WTC11 (cell line): ENCODE results near the gene SORL1.

Source experiments
- CREB1 ChIP-seq: sonication (generic); formaldehyde crosslinking; IDR thresholded peaks from 2 replicates; pipeline ENCODE4 v1.8.0; 2023; ENCODE audit warnings: mild to moderate bottlenecking, missing genetic modification reagents
- CREM ChIP-seq: sonication (generic); formaldehyde crosslinking; IDR thresholded peaks from 2 replicates; pipeline ENCODE4 v1.8.1; 2022; ENCODE audit warnings: mild to moderate bottlenecking, missing genetic modification reagents, moderate library complexity
- NR3C1 ChIP-seq: sonication (generic); formaldehyde crosslinking; conservative IDR thresholded peaks from 2 replicates; pipeline ENCODE4 v1.8.1; 2023; ENCODE audit warnings: low read depth, mild to moderate bottlenecking, missing genetic modification reagents
- ZNF263 ChIP-seq: sonication (generic); formaldehyde crosslinking; IDR thresholded peaks from 2 replicates; pipeline ENCODE4 v1.8.1; 2022; ENCODE audit warnings: low read depth, mild to moderate bottlenecking, moderate library complexity, missing genetic modification reagents
- TF ChIP-seq, protein P1 (sequence below): fragments of 200-600 bp; IDR thresholded peaks from 2 replicates; pipeline ENCODE4 v1.8.0; 2022; ENCODE audit warnings: antibody characterized with exemption
- TF ChIP-seq, protein P2 (sequence below): sonication (generic); formaldehyde crosslinking; IDR thresholded peaks from 2 replicates; pipeline ENCODE4 v1.8.0; 2022; ENCODE audit warnings: missing genetic modification reagents
- TF ChIP-seq, protein P3 (sequence below): sonication (generic); formaldehyde crosslinking; IDR thresholded peaks from 2 replicates; pipeline ENCODE4 v1.8.0; 2023; ENCODE audit warnings: missing genetic modification reagents

DNA sequence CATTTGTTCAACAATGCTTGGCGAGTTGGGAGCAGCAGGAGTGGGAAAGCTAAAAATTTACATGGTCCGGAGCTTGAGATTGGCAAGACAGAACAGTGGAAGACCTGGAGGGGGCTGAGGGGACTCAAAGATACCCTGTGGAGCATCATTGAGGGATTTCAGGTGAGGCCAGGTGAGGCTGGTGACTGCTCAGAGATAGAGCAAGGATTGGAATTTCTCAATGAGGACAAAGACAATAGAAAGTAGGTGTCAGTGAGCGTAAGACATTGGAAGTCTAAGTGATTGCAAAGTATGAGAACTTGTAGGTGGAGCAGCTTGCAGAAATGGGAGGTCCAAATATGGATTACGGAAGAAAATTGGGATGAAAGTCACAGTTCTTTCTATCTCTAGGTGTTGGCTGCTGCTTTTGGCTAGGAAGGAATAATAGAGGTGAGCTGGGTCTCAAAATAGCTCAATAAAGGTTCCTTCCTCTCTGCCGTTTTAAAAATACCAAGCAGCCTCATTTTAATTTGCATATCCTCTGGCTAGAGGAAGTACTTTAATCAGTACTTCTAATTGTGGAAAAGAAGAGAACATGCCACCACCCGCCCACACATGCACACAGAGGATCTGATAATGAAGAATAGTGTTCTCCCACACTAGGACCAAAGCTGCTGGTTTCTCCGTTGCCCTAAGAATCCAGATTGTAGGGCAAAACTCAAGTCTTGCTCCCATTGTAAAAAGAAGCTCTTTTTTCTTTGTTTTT is 42.4 kb downstream of the SORL1 start:
- TF ChIP-seq, protein P1, sequence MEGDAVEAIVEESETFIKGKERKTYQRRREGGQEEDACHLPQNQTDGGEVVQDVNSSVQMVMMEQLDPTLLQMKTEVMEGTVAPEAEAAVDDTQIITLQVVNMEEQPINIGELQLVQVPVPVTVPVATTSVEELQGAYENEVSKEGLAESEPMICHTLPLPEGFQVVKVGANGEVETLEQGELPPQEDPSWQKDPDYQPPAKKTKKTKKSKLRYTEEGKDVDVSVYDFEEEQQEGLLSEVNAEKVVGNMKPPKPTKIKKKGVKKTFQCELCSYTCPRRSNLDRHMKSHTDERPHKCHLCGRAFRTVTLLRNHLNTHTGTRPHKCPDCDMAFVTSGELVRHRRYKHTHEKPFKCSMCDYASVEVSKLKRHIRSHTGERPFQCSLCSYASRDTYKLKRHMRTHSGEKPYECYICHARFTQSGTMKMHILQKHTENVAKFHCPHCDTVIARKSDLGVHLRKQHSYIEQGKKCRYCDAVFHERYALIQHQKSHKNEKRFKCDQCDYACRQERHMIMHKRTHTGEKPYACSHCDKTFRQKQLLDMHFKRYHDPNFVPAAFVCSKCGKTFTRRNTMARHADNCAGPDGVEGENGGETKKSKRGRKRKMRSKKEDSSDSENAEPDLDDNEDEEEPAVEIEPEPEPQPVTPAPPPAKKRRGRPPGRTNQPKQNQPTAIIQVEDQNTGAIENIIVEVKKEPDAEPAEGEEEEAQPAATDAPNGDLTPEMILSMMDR: no peak
- TF ChIP-seq CREM (CRISPR knock-in tag): no peak
- TF ChIP-seq, protein P2, sequence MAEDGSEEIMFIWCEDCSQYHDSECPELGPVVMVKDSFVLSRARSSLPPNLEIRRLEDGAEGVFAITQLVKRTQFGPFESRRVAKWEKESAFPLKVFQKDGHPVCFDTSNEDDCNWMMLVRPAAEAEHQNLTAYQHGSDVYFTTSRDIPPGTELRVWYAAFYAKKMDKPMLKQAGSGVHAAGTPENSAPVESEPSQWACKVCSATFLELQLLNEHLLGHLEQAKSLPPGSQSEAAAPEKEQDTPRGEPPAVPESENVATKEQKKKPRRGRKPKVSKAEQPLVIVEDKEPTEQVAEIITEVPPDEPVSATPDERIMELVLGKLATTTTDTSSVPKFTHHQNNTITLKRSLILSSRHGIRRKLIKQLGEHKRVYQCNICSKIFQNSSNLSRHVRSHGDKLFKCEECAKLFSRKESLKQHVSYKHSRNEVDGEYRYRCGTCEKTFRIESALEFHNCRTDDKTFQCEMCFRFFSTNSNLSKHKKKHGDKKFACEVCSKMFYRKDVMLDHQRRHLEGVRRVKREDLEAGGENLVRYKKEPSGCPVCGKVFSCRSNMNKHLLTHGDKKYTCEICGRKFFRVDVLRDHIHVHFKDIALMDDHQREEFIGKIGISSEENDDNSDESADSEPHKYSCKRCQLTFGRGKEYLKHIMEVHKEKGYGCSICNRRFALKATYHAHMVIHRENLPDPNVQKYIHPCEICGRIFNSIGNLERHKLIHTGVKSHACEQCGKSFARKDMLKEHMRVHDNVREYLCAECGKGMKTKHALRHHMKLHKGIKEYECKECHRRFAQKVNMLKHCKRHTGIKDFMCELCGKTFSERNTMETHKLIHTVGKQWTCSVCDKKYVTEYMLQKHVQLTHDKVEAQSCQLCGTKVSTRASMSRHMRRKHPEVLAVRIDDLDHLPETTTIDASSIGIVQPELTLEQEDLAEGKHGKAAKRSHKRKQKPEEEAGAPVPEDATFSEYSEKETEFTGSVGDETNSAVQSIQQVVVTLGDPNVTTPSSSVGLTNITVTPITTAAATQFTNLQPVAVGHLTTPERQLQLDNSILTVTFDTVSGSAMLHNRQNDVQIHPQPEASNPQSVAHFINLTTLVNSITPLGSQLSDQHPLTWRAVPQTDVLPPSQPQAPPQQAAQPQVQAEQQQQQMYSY (CRISPR knock-in tag): no peak
- no peak for TF ChIP-seq CREB1 (CRISPR knock-in tag)
- TF ChIP-seq ZNF263 (CRISPR knock-in tag): no peak
- no peak for TF ChIP-seq NR3C1 (CRISPR knock-in tag)
- TF ChIP-seq, protein P3, sequence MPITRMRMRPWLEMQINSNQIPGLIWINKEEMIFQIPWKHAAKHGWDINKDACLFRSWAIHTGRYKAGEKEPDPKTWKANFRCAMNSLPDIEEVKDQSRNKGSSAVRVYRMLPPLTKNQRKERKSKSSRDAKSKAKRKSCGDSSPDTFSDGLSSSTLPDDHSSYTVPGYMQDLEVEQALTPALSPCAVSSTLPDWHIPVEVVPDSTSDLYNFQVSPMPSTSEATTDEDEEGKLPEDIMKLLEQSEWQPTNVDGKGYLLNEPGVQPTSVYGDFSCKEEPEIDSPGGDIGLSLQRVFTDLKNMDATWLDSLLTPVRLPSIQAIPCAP: no peak
